ENCODE results near the gene KMT2E. TPM values are rescaled to one million over a fixed set of nuclear protein-coding genes. Genes with fewer than 3 reads are reported as not detected.

KMT2E gene
- total RNA-seq, 2 donors from 2014 or later: 83.7 to 102 TPM

DNA sequence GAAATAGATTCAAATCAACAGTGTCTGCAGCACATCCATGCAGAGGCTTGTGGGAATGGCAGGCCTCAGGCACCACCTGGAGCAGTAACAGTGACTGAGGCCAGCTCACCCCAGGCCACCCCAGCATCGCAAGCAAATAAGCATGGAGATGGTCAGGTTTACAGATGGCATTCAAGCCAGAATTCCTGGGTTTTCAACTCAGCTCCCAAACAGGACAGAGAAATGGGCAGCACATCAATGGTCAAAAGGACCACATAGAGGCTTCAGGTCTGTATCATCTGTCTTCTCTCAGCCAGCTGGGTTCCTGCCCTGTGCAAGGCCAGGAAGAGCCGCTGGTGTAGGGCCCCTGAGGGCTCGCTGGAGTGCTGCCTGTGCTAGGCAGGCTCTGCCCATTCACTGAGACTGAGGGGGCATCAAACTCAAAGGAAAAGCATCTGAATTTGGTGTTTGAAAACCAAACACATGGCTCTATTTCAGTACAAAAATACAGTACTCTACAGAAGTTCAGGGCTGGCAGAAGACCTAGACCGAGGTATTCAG, 112.5 kb downstream of the KMT2E start:
- Histone ChIP-seq H3K36me3 (peaks cover 0 to 9% of the 10 kb centered on the region in 2 donors), H3K9me3 (no peaks in the 10 kb centered on the region), H3K27me3 (replicated peaks; ENCODE audit: insufficient read depth) (no peaks in the 10 kb centered on the region), H3K4me1 (replicated peaks) (no peaks in the 10 kb centered on the region), H3K4me3 (no peak overlapping the region), H3K27ac (no peak overlapping the region)
- 80% methylated on average over 4 of the region's 4 CpGs for WGBS
- no peak for DNase-seq (ENCODE audit: low spot score)
- intact Hi-C loops (cut with DNase I): no loop called here
- TF ChIP-seq POLR2A (IDR thresholded peaks at IDR 0.05): no peak
- TF ChIP-seq, protein P1, sequence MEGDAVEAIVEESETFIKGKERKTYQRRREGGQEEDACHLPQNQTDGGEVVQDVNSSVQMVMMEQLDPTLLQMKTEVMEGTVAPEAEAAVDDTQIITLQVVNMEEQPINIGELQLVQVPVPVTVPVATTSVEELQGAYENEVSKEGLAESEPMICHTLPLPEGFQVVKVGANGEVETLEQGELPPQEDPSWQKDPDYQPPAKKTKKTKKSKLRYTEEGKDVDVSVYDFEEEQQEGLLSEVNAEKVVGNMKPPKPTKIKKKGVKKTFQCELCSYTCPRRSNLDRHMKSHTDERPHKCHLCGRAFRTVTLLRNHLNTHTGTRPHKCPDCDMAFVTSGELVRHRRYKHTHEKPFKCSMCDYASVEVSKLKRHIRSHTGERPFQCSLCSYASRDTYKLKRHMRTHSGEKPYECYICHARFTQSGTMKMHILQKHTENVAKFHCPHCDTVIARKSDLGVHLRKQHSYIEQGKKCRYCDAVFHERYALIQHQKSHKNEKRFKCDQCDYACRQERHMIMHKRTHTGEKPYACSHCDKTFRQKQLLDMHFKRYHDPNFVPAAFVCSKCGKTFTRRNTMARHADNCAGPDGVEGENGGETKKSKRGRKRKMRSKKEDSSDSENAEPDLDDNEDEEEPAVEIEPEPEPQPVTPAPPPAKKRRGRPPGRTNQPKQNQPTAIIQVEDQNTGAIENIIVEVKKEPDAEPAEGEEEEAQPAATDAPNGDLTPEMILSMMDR (IDR thresholded peaks at IDR 0.05): no peak
- no peak for TF ChIP-seq POLR2AphosphoS5 (IDR thresholded peaks at IDR 0.05)

- Histone ChIP-seq H3K9me3 (no peaks in the 10 kb centered on the region), H3K27ac (no peak overlapping the region), H3K4me3 (no peak overlapping the region), H3K36me3 (peaks cover 0 to 9% of the 10 kb centered on the region in 2 donors), H3K27me3 (replicated peaks; ENCODE audit: insufficient read depth) (no peaks in the 10 kb centered on the region), H3K4me1 (replicated peaks) (no peaks in the 10 kb centered on the region)
- intact Hi-C loops (cut with DNase I): no loop called here
- TF ChIP-seq, protein P1 (IDR thresholded peaks at IDR 0.05): no peak
- TF ChIP-seq POLR2A (IDR thresholded peaks at IDR 0.05): no peak
- TF ChIP-seq POLR2AphosphoS5 (IDR thresholded peaks at IDR 0.05): no peak
- no peak for DNase-seq (ENCODE audit: low spot score)
- WGBS: 78% methylated on average over 8 of the region's 8 CpGs
These were observed 113.2 kb downstream of the KMT2E start for GRCh38 chr7:105127179-105127578.

- 94% methylated on average over 5 of the region's 5 CpGs for WGBS
- TF ChIP-seq POLR2AphosphoS5 (IDR thresholded peaks at IDR 0.05): no peak
- TF ChIP-seq POLR2A (IDR thresholded peaks at IDR 0.05): no peak
- TF ChIP-seq, protein P1 (IDR thresholded peaks at IDR 0.05): no peak
These were observed 116.0 kb downstream of the KMT2E start for GRCh38 chr7:105130048-105130447.

GRCh38 chr7:105130580-105130979, 116.6 kb downstream of the KMT2E start:
- no peaks in the 10 kb centered on the region for H3K27me3 ChIP-seq (replicated peaks; ENCODE audit: insufficient read depth)
- intact Hi-C loops (cut with DNase I): loop anchor here (10.0 kb wide), 1 partner anchor 204 kb away; no protein-coding TSS in a partner anchor
- no peaks in the 10 kb centered on the region for H3K9me3 ChIP-seq
- TF ChIP-seq POLR2AphosphoS5 (IDR thresholded peaks at IDR 0.05) (no peak), POLR2A (IDR thresholded peaks at IDR 0.05) (no peak)
- TF ChIP-seq, protein P1 (IDR thresholded peaks at IDR 0.05): no peak
- no peak overlapping the region for H3K4me3 ChIP-seq
- DNase-seq (ENCODE audit: low spot score): no peak
- H3K4me1 ChIP-seq (replicated peaks): no peaks in the 10 kb centered on the region
- H3K36me3 ChIP-seq: peaks cover 0 to 9% of the 10 kb centered on the region in 2 donors
- 93% methylated on average over 2 of the region's 2 CpGs for WGBS
- no peak overlapping the region for H3K27ac ChIP-seq

More at GRCh38 chr7:105130048-105130447, 116.0 kb downstream of the KMT2E start:
- Histone ChIP-seq H3K4me1 (replicated peaks) (no peaks in the 10 kb centered on the region), H3K27me3 (replicated peaks; ENCODE audit: insufficient read depth) (no peaks in the 10 kb centered on the region), H3K27ac (no peak overlapping the region), H3K4me3 (no peak overlapping the region), H3K36me3 (peaks cover 0 to 9% of the 10 kb centered on the region in 2 donors), H3K9me3 (no peaks in the 10 kb centered on the region)
- no peak for DNase-seq (ENCODE audit: low spot score)
- intact Hi-C loops (cut with DNase I): loop anchor here (10.0 kb wide), 1 partner anchor 205 kb away; no protein-coding TSS in a partner anchor

DNA sequence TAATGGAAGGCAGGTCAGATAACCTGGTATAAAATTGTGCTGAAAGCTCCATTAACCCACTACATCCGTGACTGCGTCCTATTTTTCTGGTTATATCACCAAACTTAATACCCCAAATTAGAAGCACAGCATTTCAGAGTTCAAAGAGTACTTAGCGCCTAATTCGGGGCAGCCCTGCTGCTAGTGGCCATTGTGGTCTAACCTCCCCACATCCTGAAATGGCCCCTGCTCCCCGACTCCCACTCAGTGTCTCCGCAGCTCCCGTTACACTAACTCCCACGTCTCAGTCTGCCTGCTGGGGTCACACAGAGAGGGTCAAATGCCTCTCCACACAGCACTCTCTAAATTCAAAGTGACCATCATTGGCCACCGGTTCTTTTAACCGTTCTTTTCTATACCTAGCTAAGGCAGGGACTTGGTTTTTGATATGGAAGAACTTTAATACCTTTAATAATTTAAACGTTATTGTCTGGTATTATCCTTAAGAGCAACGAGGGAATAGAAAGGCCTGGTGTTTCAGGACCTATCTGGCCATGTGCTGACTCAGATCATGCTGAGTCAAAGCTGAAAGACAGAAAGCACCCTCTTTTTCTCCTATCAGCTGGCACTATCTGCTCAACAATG, 117.1 kb downstream of the KMT2E start:
- 88% methylated on average over 12 of the region's 12 CpGs for WGBS
- TF ChIP-seq POLR2AphosphoS5 (IDR thresholded peaks at IDR 0.05): no peak
- no peak for TF ChIP-seq POLR2A (IDR thresholded peaks at IDR 0.05)
- TF ChIP-seq, protein P1 (IDR thresholded peaks at IDR 0.05): no peak
- no peaks in the 10 kb centered on the region for H3K27me3 ChIP-seq (replicated peaks; ENCODE audit: insufficient read depth)
- H3K4me3 ChIP-seq: no peak overlapping the region
- H3K9me3 ChIP-seq: no peaks in the 10 kb centered on the region
- H3K4me1 ChIP-seq (replicated peaks): no peaks in the 10 kb centered on the region
- peaks cover 0 to 6% of the 10 kb centered on the region in 2 donors for H3K36me3 ChIP-seq
- intact Hi-C loops (cut with DNase I): loop anchor here (10.0 kb wide), 1 partner anchor 204 kb away; no protein-coding TSS in a partner anchor
- DNase-seq (ENCODE audit: low spot score): no peak
- no peak overlapping the region for H3K27ac ChIP-seq

Data from prostate gland (tissue), 2 donors.